GM23338 (cell line): ENCODE data around the gene PJA1.

Experiments
- CTCF ChIP-seq, 2 experiments: fragments of 200-600 bp in 1 of 2; sonication (generic) in 1 of 2; conservative IDR thresholded peaks; 2 replicates each; pipeline versions ENCODE4 v1.5.1 to v1.6.1; 2016 to 2017; ENCODE audit warnings: antibody characterized with exemption in 2 of 2, low read depth in 2 of 2, mild to moderate bottlenecking in 2 of 2, moderate library complexity in 1 of 2
- ETS1 ChIP-seq: IDR thresholded peaks from 2 replicates; pipeline ENCODE4 v1.6.1; 2016; ENCODE audit warnings: antibody characterized with exemption
- EZH2 ChIP-seq: fragments of 200-600 bp; sonication (generic); IDR thresholded peaks from one replicate; pipeline ENCODE4 v1.8.0; 2017; ENCODE audit warnings: antibody characterized with exemption, mild to moderate bottlenecking, low read depth; ENCODE audit not compliant: unreplicated experiment
- EZH2phosphoT487 ChIP-seq: fragments of 200-600 bp; sonication (generic); IDR thresholded peaks from one replicate; pipeline ENCODE4 v1.8.1; 2018; ENCODE audit warnings: antibody characterized with exemption; ENCODE audit not compliant: unreplicated experiment
- JUNB ChIP-seq: IDR thresholded peaks from one replicate; pipeline ENCODE4 v1.6.1; 2016; ENCODE audit warnings: antibody characterized with exemption; ENCODE audit not compliant: unreplicated experiment
- NANOG ChIP-seq: IDR thresholded peaks from 2 replicates; pipeline ENCODE4 v1.6.1; 2016; ENCODE audit warnings: antibody characterized with exemption, borderline replicate concordance
- POLR2AphosphoS5 ChIP-seq: IDR thresholded peaks from 2 replicates; pipeline ENCODE4 v1.6.1; 2016; ENCODE audit warnings: antibody characterized with exemption, low read depth
- STAT1 ChIP-seq: IDR thresholded peaks from one replicate; pipeline ENCODE4 v1.6.1; 2016; ENCODE audit warnings: antibody characterized with exemption; ENCODE audit not compliant: unreplicated experiment
- ZNF331 ChIP-seq: fragments of 250-450 bp; sonication (Bioruptor Pico); IDR thresholded peaks from 2 replicates; pipeline ENCODE4 v1.5.0; 2020; ENCODE audit warnings: low read depth, mild to moderate bottlenecking, moderate library complexity
- ZNF462 ChIP-seq: fragments of 250-450 bp; sonication (Bioruptor Pico); IDR thresholded peaks from 2 replicates; pipeline ENCODE4 v1.5.0; 2020; ENCODE audit warnings: mild to moderate bottlenecking, moderate library complexity
- TF ChIP-seq, protein P1 (sequence below): IDR thresholded peaks from one replicate; pipeline ENCODE4 v1.6.1; 2018; ENCODE audit warnings: antibody characterized with exemption; ENCODE audit not compliant: unreplicated experiment

DNA sequence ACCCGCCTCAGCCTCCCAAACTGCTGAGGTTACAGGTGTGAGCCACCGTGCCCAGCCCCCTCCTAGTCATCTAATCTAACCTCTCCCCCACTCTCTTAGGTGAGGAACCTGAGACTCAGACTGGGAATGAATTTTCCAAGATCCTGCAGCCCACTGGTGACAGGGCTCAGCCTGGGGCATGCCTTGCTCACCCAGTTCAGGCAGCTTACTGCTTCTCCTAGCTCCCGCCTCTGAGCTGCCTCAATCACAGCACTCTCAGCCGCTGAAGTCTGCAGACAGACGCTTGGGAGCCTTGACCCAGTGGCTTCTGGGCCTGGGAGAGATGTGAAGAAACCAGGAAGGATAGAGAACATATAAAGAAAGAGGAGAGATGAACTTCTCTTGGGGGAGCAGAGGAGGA, 24.4 kb downstream of the PJA1 start:
- TF ChIP-seq CTCF (conservative IDR thresholded peaks at IDR 0.05; ENCODE audit: low read depth in 2 of 2) (no peak), EZH2 (no peak), JUNB (no peak), POLR2AphosphoS5 (no peak), EZH2phosphoT487 (no peak), ZNF331 (CRISPR knock-in tag) (no peak), STAT1 (no peak), ETS1 (no peak), NANOG (no peak), ZNF462 (CRISPR knock-in tag) (no peak)
- TF ChIP-seq, protein P1, sequence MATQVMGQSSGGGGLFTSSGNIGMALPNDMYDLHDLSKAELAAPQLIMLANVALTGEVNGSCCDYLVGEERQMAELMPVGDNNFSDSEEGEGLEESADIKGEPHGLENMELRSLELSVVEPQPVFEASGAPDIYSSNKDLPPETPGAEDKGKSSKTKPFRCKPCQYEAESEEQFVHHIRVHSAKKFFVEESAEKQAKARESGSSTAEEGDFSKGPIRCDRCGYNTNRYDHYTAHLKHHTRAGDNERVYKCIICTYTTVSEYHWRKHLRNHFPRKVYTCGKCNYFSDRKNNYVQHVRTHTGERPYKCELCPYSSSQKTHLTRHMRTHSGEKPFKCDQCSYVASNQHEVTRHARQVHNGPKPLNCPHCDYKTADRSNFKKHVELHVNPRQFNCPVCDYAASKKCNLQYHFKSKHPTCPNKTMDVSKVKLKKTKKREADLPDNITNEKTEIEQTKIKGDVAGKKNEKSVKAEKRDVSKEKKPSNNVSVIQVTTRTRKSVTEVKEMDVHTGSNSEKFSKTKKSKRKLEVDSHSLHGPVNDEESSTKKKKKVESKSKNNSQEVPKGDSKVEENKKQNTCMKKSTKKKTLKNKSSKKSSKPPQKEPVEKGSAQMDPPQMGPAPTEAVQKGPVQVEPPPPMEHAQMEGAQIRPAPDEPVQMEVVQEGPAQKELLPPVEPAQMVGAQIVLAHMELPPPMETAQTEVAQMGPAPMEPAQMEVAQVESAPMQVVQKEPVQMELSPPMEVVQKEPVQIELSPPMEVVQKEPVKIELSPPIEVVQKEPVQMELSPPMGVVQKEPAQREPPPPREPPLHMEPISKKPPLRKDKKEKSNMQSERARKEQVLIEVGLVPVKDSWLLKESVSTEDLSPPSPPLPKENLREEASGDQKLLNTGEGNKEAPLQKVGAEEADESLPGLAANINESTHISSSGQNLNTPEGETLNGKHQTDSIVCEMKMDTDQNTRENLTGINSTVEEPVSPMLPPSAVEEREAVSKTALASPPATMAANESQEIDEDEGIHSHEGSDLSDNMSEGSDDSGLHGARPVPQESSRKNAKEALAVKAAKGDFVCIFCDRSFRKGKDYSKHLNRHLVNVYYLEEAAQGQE = no peak
